Mesendoderm (in vitro differentiated cells): Measurements from ENCODE around the gene STAB2.

Experiments used
- DNase-seq: peaks from one replicate; pipeline ENCODE4 v3.0.0; 2013
- H2AK5ac ChIP-seq: 2 replicates; pipeline ENCODE4 v1.6.1; 2013; ENCODE audit warnings: low read length, inconsistent platforms
- H2BK120ac ChIP-seq: 2 replicates; pipeline ENCODE4 v1.6.1; 2013; ENCODE audit warnings: low read depth, mild to moderate bottlenecking, low read length, moderate library complexity, mixed read lengths
- H2BK15ac ChIP-seq: replicated peaks from 2 replicates; pipeline ENCODE4 v1.6.1; 2013; ENCODE audit warnings: low read depth, mild to moderate bottlenecking, moderate library complexity
- H2BK5ac ChIP-seq: 2 replicates; pipeline ENCODE4 v1.6.1; 2013; ENCODE audit warnings: low read length, inconsistent platforms
- H3K18ac ChIP-seq: 2 replicates; pipeline ENCODE4 v1.6.1; 2013; ENCODE audit warnings: mild to moderate bottlenecking, low read length, mixed read lengths
- H3K23ac ChIP-seq: one replicate; pipeline ENCODE4 v1.6.1; 2013; ENCODE audit warnings: low read length
- H3K27ac ChIP-seq: 2 replicates; pipeline ENCODE4 v1.5.1; 2013; ENCODE audit warnings: low read depth, mild to moderate bottlenecking, inconsistent platforms, low read length, moderate library complexity
- H3K27me3 ChIP-seq: 2 replicates; pipeline ENCODE4 v1.6.1; 2013; ENCODE audit warnings: low read length, control low read depth, mild to moderate bottlenecking, inconsistent platforms; ENCODE audit not compliant: insufficient read depth, poor library complexity
- H3K36me3 ChIP-seq: 2 replicates; pipeline ENCODE4 v1.6.1; 2013; ENCODE audit warnings: low read length, inconsistent platforms; ENCODE audit not compliant: control insufficient read depth, insufficient read depth
- H3K4ac ChIP-seq: one replicate; pipeline ENCODE4 v1.6.1; 2013; ENCODE audit warnings: low read depth, mild to moderate bottlenecking, low read length, moderate library complexity
- H3K4me1 ChIP-seq: 2 replicates; pipeline ENCODE4 v1.6.1; 2013; ENCODE audit warnings: low read depth, low read length, inconsistent platforms; ENCODE audit not compliant: control insufficient read depth
- H3K4me2 ChIP-seq: 2 replicates; pipeline ENCODE4 v1.6.1; 2013; ENCODE audit warnings: low read length
- H3K4me3 ChIP-seq: 2 replicates; pipeline ENCODE4 v1.5.1; 2013; ENCODE audit warnings: mild to moderate bottlenecking, low read length
- H3K56ac ChIP-seq: one replicate; pipeline ENCODE4 v1.6.1; 2013; ENCODE audit warnings: low read length
- H3K79me1 ChIP-seq: 2 replicates; pipeline ENCODE4 v1.6.1; 2013; ENCODE audit warnings: low read length, inconsistent platforms
- H3K79me2 ChIP-seq: 2 replicates; pipeline ENCODE4 v1.6.1; 2013; ENCODE audit warnings: mild to moderate bottlenecking, low read length; ENCODE audit not compliant: control insufficient read depth, insufficient read depth
- H3K9ac ChIP-seq: 2 replicates; pipeline ENCODE4 v1.6.1; 2013; ENCODE audit warnings: low read length, inconsistent platforms
- H4K5ac ChIP-seq: one replicate; pipeline ENCODE4 v1.6.1; 2013; ENCODE audit warnings: low read length
- H4K8ac ChIP-seq: one replicate; pipeline ENCODE4 v1.6.1; 2013; ENCODE audit warnings: low read depth, mild to moderate bottlenecking, control low read depth, low read length, moderate library complexity
- WGBS: extraction: QIAGEN DNeasy Blood & Tissue Kit; methylation state at CpG from one replicate; pipeline ENCODE4 v1.1.7; 2013; ENCODE audit warnings: low lambda C conversion rate, missing lambda C conversion rate; ENCODE audit not compliant: insufficient coverage; ENCODE audit errors: extremely low coverage; 5-methylcytosine and 5-hydroxymethylcytosine counted together

The STAB2 gene

GRCh38 chr12:103679421-103680170 is 92.5 kb downstream of the STAB2 start:
- Histone ChIP-seq H3K4me1 (no peaks in the 10 kb centered on the region), H3K36me3 (no peaks in the 10 kb centered on the region), H3K27ac (no peak overlapping the region), H3K18ac (no peak overlapping the region), H2AK5ac (no peak overlapping the region), H3K9ac (no peak overlapping the region), H2BK5ac (peak overlapping the region; percentile 77), H3K79me1 (no peaks in the 10 kb centered on the region), H3K4me3 (no peak overlapping the region), H3K79me2 (no peaks in the 10 kb centered on the region), H3K4ac (no peak overlapping the region), H2BK120ac (no peak overlapping the region), H4K5ac (no peak overlapping the region), H3K23ac (peak overlapping the region; percentile 86), H3K4me2 (no peak overlapping the region), H2BK15ac (no peak overlapping the region), H4K8ac (no peak overlapping the region), H3K56ac (peak overlapping the region; percentile 62), H3K27me3 (no peaks in the 10 kb centered on the region)
- no peak for DNase-seq
- WGBS, result 100% methylated on average over 1 of the region's 7 CpGs

- H3K27me3 ChIP-seq, result no peaks in the 10 kb centered on the region
- no peak overlapping the region for H3K9ac ChIP-seq
- peak; percentile 93 for DNase-seq
- no peak overlapping the region for H4K8ac ChIP-seq
- no peak overlapping the region for H2BK15ac ChIP-seq
- no peaks in the 10 kb centered on the region for H3K4me1 ChIP-seq
- H2AK5ac ChIP-seq, result no peak overlapping the region
- no peaks in the 10 kb centered on the region for H3K79me2 ChIP-seq
- no peaks in the 10 kb centered on the region for H3K79me1 ChIP-seq
- H3K4ac ChIP-seq, result no peak overlapping the region
- no peak overlapping the region for H3K27ac ChIP-seq
- no peak overlapping the region for H3K18ac ChIP-seq
- H3K56ac ChIP-seq, result peak overlapping the region; percentile 62
- no peak overlapping the region for H3K4me3 ChIP-seq
- H3K4me2 ChIP-seq, result no peak overlapping the region
- no peak overlapping the region for H3K23ac ChIP-seq
- no peak overlapping the region for H2BK5ac ChIP-seq
- H3K36me3 ChIP-seq, result no peaks in the 10 kb centered on the region
- H4K5ac ChIP-seq, result no peak overlapping the region
- no peak overlapping the region for H2BK120ac ChIP-seq
- WGBS, result no CpG with 5 or more reads among the region's 7 CpGs
These were observed 93.6 kb downstream of the STAB2 start for GRCh38 chr12:103680591-103681141.

- Histone ChIP-seq H2BK15ac (no peak overlapping the region), H2BK120ac (no peak overlapping the region), H3K27ac (no peak overlapping the region), H2AK5ac (no peak overlapping the region), H3K56ac (no peak overlapping the region), H4K8ac (no peak overlapping the region), H3K79me1 (no peaks in the 10 kb centered on the region), H3K4me1 (no peaks in the 10 kb centered on the region), H3K23ac (no peak overlapping the region), H3K18ac (no peak overlapping the region), H3K36me3 (no peaks in the 10 kb centered on the region), H3K27me3 (no peaks in the 10 kb centered on the region), H4K5ac (no peak overlapping the region), H3K9ac (no peak overlapping the region), H3K4ac (no peak overlapping the region), H3K4me2 (no peak overlapping the region), H3K79me2 (no peaks in the 10 kb centered on the region), H2BK5ac (no peak overlapping the region), H3K4me3 (no peak overlapping the region)
- DNase-seq, result no peak
- no CpG with 5 or more reads among the region's 6 CpGs for WGBS
These were observed 99.0 kb downstream of the STAB2 start for GRCh38 chr12:103686026-103686425.

- no peaks in the 10 kb centered on the region for H3K79me1 ChIP-seq
- WGBS, result no CpG with 5 or more reads among the region's 2 CpGs
- H3K27ac ChIP-seq, result no peak overlapping the region
These were observed 100.2 kb downstream of the STAB2 start for GRCh38 chr12:103687253-103687652.

DNA sequence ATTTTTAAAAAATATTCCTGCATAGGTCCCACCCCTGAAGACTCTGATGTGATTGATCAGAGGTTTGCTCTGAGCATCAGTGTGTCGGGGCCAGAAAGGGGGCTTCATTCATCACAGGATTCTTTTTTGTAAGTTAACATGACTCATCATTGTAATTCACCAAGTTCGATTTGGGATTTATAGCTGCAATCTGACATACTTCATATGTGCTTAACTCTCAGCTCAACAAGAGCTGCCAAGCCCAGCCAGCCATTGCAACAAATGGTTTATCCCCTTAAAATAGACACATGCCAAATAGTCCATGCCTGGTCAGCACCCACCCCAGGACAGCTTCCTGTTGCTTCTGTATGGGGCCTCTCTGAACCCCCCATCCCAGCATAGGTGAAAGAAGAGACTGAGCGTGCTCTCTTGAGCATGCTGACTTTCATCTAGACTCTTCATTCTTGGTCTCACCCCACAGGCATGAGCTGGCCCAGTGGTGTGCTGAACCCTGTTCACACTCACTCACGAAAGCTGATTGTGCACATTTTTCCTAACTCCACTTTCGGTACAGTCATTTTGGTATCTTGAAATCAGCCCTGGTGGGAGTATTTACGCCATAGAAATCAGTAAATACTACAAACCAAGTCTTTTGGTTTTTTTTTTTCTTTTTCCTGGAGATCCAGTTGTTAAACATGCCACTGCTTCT is 101.4 kb downstream of the STAB2 start:
- Histone ChIP-seq H2BK5ac (no peak overlapping the region), H3K4me3 (no peak overlapping the region), H3K4me1 (no peaks in the 10 kb centered on the region), H2BK15ac (no peak overlapping the region), H4K5ac (no peak overlapping the region), H3K79me2 (no peaks in the 10 kb centered on the region), H3K4me2 (no peak overlapping the region), H2AK5ac (no peak overlapping the region), H3K27ac (no peak overlapping the region), H3K36me3 (no peaks in the 10 kb centered on the region), H3K18ac (no peak overlapping the region), H3K27me3 (no peaks in the 10 kb centered on the region), H4K8ac (no peak overlapping the region), H3K4ac (no peak overlapping the region), H3K9ac (no peak overlapping the region), H3K23ac (no peak overlapping the region), H3K56ac (no peak overlapping the region), H3K79me1 (no peaks in the 10 kb centered on the region), H2BK120ac (no peak overlapping the region)
- DNase-seq, result no peak
- WGBS, result no CpG with 5 or more reads among the region's 6 CpGs

More at GRCh38 chr12:103687253-103687652, 100.2 kb downstream of the STAB2 start:
- Histone ChIP-seq H3K23ac (no peak overlapping the region), H3K36me3 (no peaks in the 10 kb centered on the region), H3K27me3 (no peaks in the 10 kb centered on the region), H3K79me2 (no peaks in the 10 kb centered on the region), H3K4me2 (no peak overlapping the region), H3K4me1 (no peaks in the 10 kb centered on the region), H3K4ac (no peak overlapping the region), H3K56ac (no peak overlapping the region), H2BK5ac (no peak overlapping the region), H2BK15ac (no peak overlapping the region), H3K18ac (no peak overlapping the region), H4K5ac (no peak overlapping the region), H4K8ac (no peak overlapping the region), H2BK120ac (no peak overlapping the region), H3K4me3 (no peak overlapping the region), H2AK5ac (no peak overlapping the region), H3K9ac (no peak overlapping the region)
- no peak for DNase-seq
